H9 (cell line): Measurements from ENCODE around the gene TREML4. TPM values are rescaled to one million over a fixed set of nuclear protein-coding genes. Genes with fewer than 3 reads are reported as not detected.

Experiments
- DNase-seq: peaks from one replicate; pipeline ENCODE4 v3.0.0-alpha.2; 2017
- H2AFZ ChIP-seq: one replicate; pipeline ENCODE4 v1.6.1; 2013; ENCODE audit warnings: mild to moderate bottlenecking, low read length, control low read depth, moderate library complexity
- H2AK5ac ChIP-seq: 2 replicates; pipeline ENCODE4 v1.6.1; 2013; ENCODE audit warnings: low read length, control low read depth, mixed read lengths; ENCODE audit not compliant: insufficient read length
- H2BK120ac ChIP-seq: one replicate; pipeline ENCODE4 v1.6.1; 2013; ENCODE audit warnings: low read depth, mild to moderate bottlenecking, low read length, control low read depth, inconsistent platforms; ENCODE audit not compliant: poor library complexity, severe bottlenecking
- H2BK12ac ChIP-seq: 2 replicates; pipeline ENCODE4 v1.6.1; 2013; ENCODE audit warnings: low read length, control low read depth, mixed read lengths, low read depth; ENCODE audit not compliant: insufficient read length
- H2BK15ac ChIP-seq: 2 replicates; pipeline ENCODE4 v1.6.1; 2013; ENCODE audit warnings: low read depth, low read length, control low read depth
- H2BK20ac ChIP-seq: one replicate; pipeline ENCODE4 v1.6.1; 2013; ENCODE audit warnings: low read depth, mild to moderate bottlenecking, low read length, control low read depth, inconsistent platforms; ENCODE audit not compliant: poor library complexity, severe bottlenecking
- H2BK5ac ChIP-seq: 2 replicates; pipeline ENCODE4 v1.6.1; 2013; ENCODE audit warnings: low read length, control low read depth, mixed read lengths; ENCODE audit not compliant: insufficient read length
- H3K14ac ChIP-seq: 2 replicates; pipeline ENCODE4 v1.6.1; 2013; ENCODE audit warnings: low read length, control low read depth; ENCODE audit not compliant: insufficient read depth
- H3K18ac ChIP-seq: 2 replicates; pipeline ENCODE4 v1.6.1; 2013; ENCODE audit warnings: low read depth, mild to moderate bottlenecking, mixed read lengths, low read length, control low read depth; ENCODE audit not compliant: insufficient read length
- H3K23ac ChIP-seq: 2 replicates; pipeline ENCODE4 v1.6.1; 2013; ENCODE audit warnings: low read length, control low read depth, mixed read lengths, low read depth; ENCODE audit not compliant: insufficient read length
- H3K23me2 ChIP-seq: 2 replicates; pipeline ENCODE4 v1.6.1; 2013; ENCODE audit warnings: low read depth, mild to moderate bottlenecking, mixed read lengths, low read length, control low read depth; ENCODE audit not compliant: insufficient read length, poor library complexity, severe bottlenecking
- H3K27ac ChIP-seq: 2 replicates; pipeline ENCODE4 v1.5.1; 2013; ENCODE audit warnings: low read length, control low read depth, mixed read lengths, low read depth; ENCODE audit not compliant: insufficient read length
- H3K27me3 ChIP-seq: 2 replicates; pipeline ENCODE4 v1.6.1; 2013; ENCODE audit warnings: low read length, control low read depth, inconsistent platforms; ENCODE audit not compliant: insufficient read depth
- H3K4ac ChIP-seq: 2 replicates; pipeline ENCODE4 v1.6.1; 2013; ENCODE audit warnings: low read depth, mild to moderate bottlenecking, control low read depth, inconsistent platforms, low read length, moderate library complexity
- H3K4me1 ChIP-seq: 2 replicates; pipeline ENCODE4 v1.6.1; 2013; ENCODE audit warnings: low read length, control low read depth, inconsistent platforms; ENCODE audit not compliant: insufficient read depth
- H3K4me2 ChIP-seq: 2 replicates; pipeline ENCODE4 v1.6.1; 2013; ENCODE audit warnings: low read length, control low read depth, mixed read lengths; ENCODE audit not compliant: insufficient read length, insufficient read depth
- H3K56ac ChIP-seq: 2 replicates; pipeline ENCODE4 v1.6.1; 2013; ENCODE audit warnings: low read depth, mild to moderate bottlenecking, mixed read lengths, low read length, control low read depth; ENCODE audit not compliant: insufficient read length
- H3K79me1 ChIP-seq: 2 replicates; pipeline ENCODE4 v1.6.1; 2013; ENCODE audit warnings: low read depth, mild to moderate bottlenecking, moderate library complexity, low read length, control low read depth, inconsistent platforms; ENCODE audit not compliant: insufficient read depth, poor library complexity, severe bottlenecking
- H3K79me2 ChIP-seq: 2 replicates; pipeline ENCODE4 v1.6.1; 2013; ENCODE audit warnings: low read length, control low read depth, inconsistent platforms; ENCODE audit not compliant: insufficient read depth
- H3K9ac ChIP-seq: 2 replicates; pipeline ENCODE4 v1.6.1; 2013; ENCODE audit warnings: low read length, control low read depth, mixed read lengths; ENCODE audit not compliant: insufficient read length; ENCODE audit errors: extremely low read depth
- H3K9me3 ChIP-seq: one replicate; pipeline ENCODE4 v1.6.1; 2013; ENCODE audit warnings: low read depth, low read length, inconsistent platforms; ENCODE audit not compliant: control insufficient read depth
- H3T11ph ChIP-seq: one replicate; pipeline ENCODE4 v1.6.1; 2013; ENCODE audit warnings: mild to moderate bottlenecking, low read length, control low read depth, inconsistent platforms
- H4K20me1 ChIP-seq: one replicate; pipeline ENCODE4 v1.6.1; 2013; ENCODE audit not compliant: control insufficient read depth, insufficient read length, insufficient read depth
- H4K5ac ChIP-seq: 2 replicates; pipeline ENCODE4 v1.6.1; 2013; ENCODE audit warnings: low read depth, mild to moderate bottlenecking, mixed read lengths, low read length, control low read depth; ENCODE audit not compliant: insufficient read length
- H4K8ac ChIP-seq: replicated peaks from 2 replicates; pipeline ENCODE4 v1.6.1; 2013; ENCODE audit warnings: low read length, control low read depth, mixed read lengths, low read depth; ENCODE audit not compliant: insufficient read length
- H4K91ac ChIP-seq: 2 replicates; pipeline ENCODE4 v1.6.1; 2013; ENCODE audit warnings: low read depth, mild to moderate bottlenecking, moderate library complexity, mixed read lengths, low read length, control low read depth; ENCODE audit not compliant: insufficient read length
- H3K27ac Mint-ChIP-seq, 3 experiments: 2 replicates in 2 of 3; 3 replicates in 1 of 3; pipeline ENCODE4 v1.8.0; 2020 to 2021; ENCODE audit warnings: mixed read lengths in 3 of 3, mild to moderate bottlenecking in 1 of 3, moderate library complexity in 1 of 3
- H3K27me3 Mint-ChIP-seq: 2 replicates; pipeline ENCODE4 v1.8.0; 2021; ENCODE audit warnings: low read depth, mild to moderate bottlenecking, moderate library complexity, mixed read lengths
- H3K36me3 Mint-ChIP-seq, 3 experiments: 2 replicates in 2 of 3; 3 replicates in 1 of 3; pipeline ENCODE4 v1.8.0; 2020 to 2021; ENCODE audit warnings: low read depth in 3 of 3, mixed read lengths in 3 of 3; ENCODE audit not compliant: insufficient read depth in 1 of 3
- H3K4me1 Mint-ChIP-seq, 2 experiments: 2 replicates each; pipeline ENCODE4 v1.8.0; 2020; ENCODE audit warnings: mixed read lengths in 2 of 2
- H3K4me3 Mint-ChIP-seq, 2 experiments: 2 replicates in 1 of 2; 3 replicates in 1 of 2; pipeline ENCODE4 v1.8.0; 2020 to 2021; ENCODE audit warnings: mild to moderate bottlenecking in 2 of 2, mixed read lengths in 2 of 2, moderate library complexity in 1 of 2
- H3K9me3 Mint-ChIP-seq, 2 experiments: 2 replicates in 1 of 2; 3 replicates in 1 of 2; pipeline ENCODE4 v1.8.0; 2020; ENCODE audit warnings: mild to moderate bottlenecking in 2 of 2, mixed read lengths in 2 of 2, moderate library complexity in 1 of 2
- WGBS: extraction: QIAGEN DNeasy Blood & Tissue Kit; methylation state at CpG from one replicate; pipeline ENCODE4 v1.1.7; 2013; ENCODE audit warnings: missing lambda C conversion rate, low lambda C conversion rate, mixed read lengths; ENCODE audit not compliant: insufficient read length; ENCODE audit errors: extremely low coverage; 5-methylcytosine and 5-hydroxymethylcytosine counted together
- total RNA-seq: library from RNA; stranded (reverse); gene quantifications from 2 replicates; pipeline ENCODE4 v1.2.1, GENCODE V29; 2021
- TF ChIP-seq, protein P1 (sequence below): fragments of 200-600 bp; sonication (generic); conservative IDR thresholded peaks from 3 replicates; pipeline ENCODE4 v1.8.0; 2021; ENCODE audit warnings: antibody characterized with exemption, mild to moderate bottlenecking

TREML4 gene
- total RNA-seq, 1 experiment from 2014 or later, result not detected

- WGBS, result no CpG with 5 or more reads among the region's 2 CpGs
Measured at GRCh38 chr6:41274256-41274655, 46.1 kb downstream of the TREML4 start.

More at GRCh38 chr6:41274256-41274655, 46.1 kb downstream of the TREML4 start:
- Histone ChIP-seq H3K4me1 (no peaks in the 10 kb centered on the region), H3K27ac (no peak overlapping the region), H2BK12ac (no peak overlapping the region), H3K9me3 (no peaks in the 10 kb centered on the region), H3K79me1 (no peaks in the 10 kb centered on the region), H2AK5ac (no peak overlapping the region), H4K20me1 (no peaks in the 10 kb centered on the region), H3K9ac (no peak overlapping the region), H3K23ac (no peak overlapping the region), H3K4ac (no peak overlapping the region), H3T11ph (no peak overlapping the region), H4K5ac (no peak overlapping the region), H3K79me2 (no peaks in the 10 kb centered on the region), H3K23me2 (no peaks in the 10 kb centered on the region), H2BK5ac (no peak overlapping the region), H3K27me3 (no peaks in the 10 kb centered on the region), H4K91ac (no peak overlapping the region), H3K56ac (no peak overlapping the region), H3K4me2 (no peak overlapping the region), H4K8ac (no peak overlapping the region), H3K18ac (no peak overlapping the region), H3K14ac (no peak overlapping the region), H2AFZ (no peak overlapping the region), H2BK20ac (no peak overlapping the region), H2BK120ac (no peak overlapping the region), H2BK15ac (no peak overlapping the region)
- H3K27ac Mint-ChIP-seq, result no peak overlapping the region
- no peak for DNase-seq
- H3K4me1 Mint-ChIP-seq, result peaks cover 6 to 10% of the 10 kb centered on the region in 2 experiments
- H3K36me3 Mint-ChIP-seq, result no peaks in the 10 kb centered on the region
- TF ChIP-seq, protein P1, sequence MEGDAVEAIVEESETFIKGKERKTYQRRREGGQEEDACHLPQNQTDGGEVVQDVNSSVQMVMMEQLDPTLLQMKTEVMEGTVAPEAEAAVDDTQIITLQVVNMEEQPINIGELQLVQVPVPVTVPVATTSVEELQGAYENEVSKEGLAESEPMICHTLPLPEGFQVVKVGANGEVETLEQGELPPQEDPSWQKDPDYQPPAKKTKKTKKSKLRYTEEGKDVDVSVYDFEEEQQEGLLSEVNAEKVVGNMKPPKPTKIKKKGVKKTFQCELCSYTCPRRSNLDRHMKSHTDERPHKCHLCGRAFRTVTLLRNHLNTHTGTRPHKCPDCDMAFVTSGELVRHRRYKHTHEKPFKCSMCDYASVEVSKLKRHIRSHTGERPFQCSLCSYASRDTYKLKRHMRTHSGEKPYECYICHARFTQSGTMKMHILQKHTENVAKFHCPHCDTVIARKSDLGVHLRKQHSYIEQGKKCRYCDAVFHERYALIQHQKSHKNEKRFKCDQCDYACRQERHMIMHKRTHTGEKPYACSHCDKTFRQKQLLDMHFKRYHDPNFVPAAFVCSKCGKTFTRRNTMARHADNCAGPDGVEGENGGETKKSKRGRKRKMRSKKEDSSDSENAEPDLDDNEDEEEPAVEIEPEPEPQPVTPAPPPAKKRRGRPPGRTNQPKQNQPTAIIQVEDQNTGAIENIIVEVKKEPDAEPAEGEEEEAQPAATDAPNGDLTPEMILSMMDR, result no peak
- peaks cover 33% of the 10 kb centered on the region for H3K27me3 Mint-ChIP-seq
- H3K9me3 Mint-ChIP-seq, result no peaks in the 10 kb centered on the region
- H3K4me3 Mint-ChIP-seq, result no peak overlapping the region
